A204.1 (cell line): ENCODE results near the gene C1RL.

Source experiments
- FAIRE-seq: peaks from 2 replicates; lab custom pipeline; 2012; peaks lifted over from hg19 to GRCh38; lab: Jason Lieb, UNC

C1RL gene

GRCh38 chr12:7114008-7114407 is 5.0 kb upstream of the C1RL start:
- no peak for FAIRE-seq

GRCh38 chr12:7113389-7113871 is 4.4 kb upstream of the C1RL start:
- FAIRE-seq = peak; percentile 85

GRCh38 chr12:7112041-7112440 is 3.0 kb upstream of the C1RL start:
- FAIRE-seq = no peak

GRCh38 chr12:7110661-7111060 is 1.6 kb upstream of the C1RL start:
- no peak for FAIRE-seq

- no peak for FAIRE-seq
Measured at GRCh38 chr12:7109572-7109920, 532 bp upstream of the C1RL start.

- no peak for FAIRE-seq
Measured at GRCh38 chr12:7108003-7108795, 815 bp downstream of the C1RL start.

- no peak for FAIRE-seq
Measured at GRCh38 chr12:7107636-7108002, 1.4 kb downstream of the C1RL start.

- peak; percentile 80 for FAIRE-seq
Measured at GRCh38 chr12:7107181-7107580, 1.8 kb downstream of the C1RL start.

GRCh38 chr12:7106082-7106481 is 2.9 kb downstream of the C1RL start:
- FAIRE-seq = no peak

- FAIRE-seq = no peak
Measured at GRCh38 chr12:7103837-7104584, 5.0 kb downstream of the C1RL start.

GRCh38 chr12:7102582-7102981 is 6.4 kb downstream of the C1RL start:
- no peak for FAIRE-seq

GRCh38 chr12:7101694-7102131 is 7.3 kb downstream of the C1RL start:
- FAIRE-seq = no peak

GRCh38 chr12:7101047-7101693 is 7.8 kb downstream of the C1RL start:
- FAIRE-seq = no peak

GRCh38 chr12:7100239-7100638 is 8.8 kb downstream of the C1RL start:
- FAIRE-seq = no peak

GRCh38 chr12:7099290-7099996 is 9.6 kb downstream of the C1RL start:
- no peak for FAIRE-seq

GRCh38 chr12:7096979-7097378 is 12.0 kb downstream of the C1RL start:
- no peak for FAIRE-seq

GRCh38 chr12:7096006-7096932 is 12.7 kb downstream of the C1RL start:
- no peak for FAIRE-seq

- FAIRE-seq = no peak
Measured at GRCh38 chr12:7093892-7094291, 15.1 kb downstream of the C1RL start.

GRCh38 chr12:7093486-7093885 is 15.5 kb downstream of the C1RL start:
- FAIRE-seq = no peak

- no peak for FAIRE-seq
Measured at GRCh38 chr12:7092986-7093460, 16.0 kb downstream of the C1RL start.
